MG63 (cell line): Measurements from ENCODE around the gene SLX9. TPM values are rescaled to one million over a fixed set of nuclear protein-coding genes. Genes with fewer than 3 reads are reported as not detected.

Experiments
- DNase-seq: peaks from one replicate; pipeline ENCODE4 v3.0.0-alpha.2; 2020
- H3K27me3 ChIP-seq: fragments of 250-450 bp; sonication (Bioruptor Pico); 2 replicates; pipeline ENCODE4 v1.5.1; 2020; ENCODE audit warnings: mild to moderate bottlenecking, moderate library complexity
- H3K36me3 ChIP-seq: fragments of 250-450 bp; sonication (Bioruptor Pico); 2 replicates; pipeline ENCODE4 v1.5.1; 2020; ENCODE audit warnings: mild to moderate bottlenecking, moderate library complexity
- H3K4me3 ChIP-seq: fragments of 250-450 bp; sonication (Bioruptor Pico); 2 replicates; pipeline ENCODE4 v1.5.1; 2020; ENCODE audit warnings: mild to moderate bottlenecking, moderate library complexity
- H3K9me3 ChIP-seq: fragments of 250-450 bp; sonication (Bioruptor Pico); 2 replicates; pipeline ENCODE4 v1.5.1; 2020; ENCODE audit warnings: mild to moderate bottlenecking, moderate library complexity
- total RNA-seq: library from RNA; depleted of rRNA; stranded (reverse); fragments of >200 nt; shearing (Covaris generic); gene quantifications from 2 replicates; pipeline ENCODE4 v1.2.3, GENCODE V29; 2014; ENCODE audit warnings: low replicate concordance

SLX9 gene
- total RNA-seq, 1 experiment from 2014 or later: 55.6 TPM

GRCh38 chr21:44899768-44900558, 39.9 kb upstream of the SLX9 start:
- Histone ChIP-seq H3K4me3 (no peak overlapping the region), H3K27me3 (no peaks in the 10 kb centered on the region), H3K9me3 (no peaks in the 10 kb centered on the region), H3K36me3 (no peaks in the 10 kb centered on the region)
- no peak for DNase-seq

DNA sequence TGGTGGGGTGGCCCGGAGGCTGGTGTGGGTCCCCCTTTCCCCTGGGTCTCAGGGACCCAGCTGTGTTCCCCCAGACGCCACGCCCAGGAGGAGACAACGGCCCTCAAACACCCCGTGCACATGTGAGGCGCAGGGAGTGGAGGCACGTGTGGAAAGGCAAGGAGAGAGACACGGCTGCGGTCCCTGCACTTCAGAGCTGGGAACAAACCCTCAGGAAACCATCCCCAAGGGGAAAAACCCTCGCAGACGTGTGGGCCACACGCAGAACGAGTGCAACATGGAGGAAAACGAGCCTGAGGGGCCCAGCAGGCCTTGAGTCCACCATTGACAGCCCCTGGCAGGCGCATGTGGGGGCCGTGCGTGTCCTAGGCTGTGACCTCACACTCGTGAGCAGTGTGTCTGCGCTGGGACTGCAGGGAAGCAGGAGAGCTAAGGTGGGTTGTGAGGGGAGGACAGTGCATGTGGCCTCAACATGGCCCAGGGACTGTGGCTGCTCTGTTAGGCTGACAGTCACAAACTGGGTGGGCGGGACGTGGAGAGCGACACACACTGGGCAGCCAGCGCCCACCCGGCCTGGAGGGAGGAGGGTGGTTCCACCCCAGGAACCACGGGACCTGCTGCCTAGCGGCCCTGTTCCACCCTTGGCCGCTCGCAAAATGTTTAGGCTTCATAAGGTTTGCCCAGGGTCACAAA, 39.1 kb upstream of the SLX9 start:
- Histone ChIP-seq H3K9me3 (no peaks in the 10 kb centered on the region), H3K36me3 (no peaks in the 10 kb centered on the region), H3K27me3 (no peaks in the 10 kb centered on the region), H3K4me3 (no peak overlapping the region)
- no peak for DNase-seq

DNA sequence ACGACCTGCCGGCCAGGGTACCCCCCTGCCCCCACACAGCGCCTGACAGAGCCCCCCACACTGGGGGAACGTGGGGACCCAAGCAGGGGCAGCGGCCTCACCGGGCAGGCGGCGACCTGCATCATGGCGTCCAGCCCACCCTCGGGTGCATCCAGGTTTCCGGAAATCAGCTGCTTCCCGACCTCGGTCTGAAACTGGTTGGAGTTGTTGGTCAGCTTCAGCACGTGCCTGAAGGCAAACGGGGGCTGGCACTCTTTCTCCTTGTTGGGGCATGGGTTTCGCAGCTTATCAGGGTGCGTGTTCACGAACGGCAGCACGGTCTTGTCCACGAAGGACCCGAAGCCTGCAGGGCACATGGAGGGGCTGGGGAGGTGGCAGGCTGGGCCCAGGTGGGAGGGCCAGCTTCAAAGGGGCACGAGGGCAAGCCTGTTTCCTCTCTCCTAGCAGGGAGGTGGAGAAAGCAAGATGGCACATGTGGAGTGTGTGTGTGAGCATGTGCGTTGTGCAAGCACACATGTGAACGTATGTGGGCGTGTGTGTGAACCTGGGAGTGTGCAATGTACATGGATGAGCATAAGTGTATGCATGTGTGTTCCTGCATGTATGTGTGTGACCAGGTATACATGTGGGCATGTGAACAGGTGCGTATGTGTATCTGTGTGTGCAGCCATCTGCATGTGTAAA, 38.3 kb upstream of the SLX9 start:
- H3K9me3 ChIP-seq: no peaks in the 10 kb centered on the region
- no peak for DNase-seq
- H3K4me3 ChIP-seq: no peak overlapping the region
- H3K27me3 ChIP-seq: no peaks in the 10 kb centered on the region
- no peaks in the 10 kb centered on the region for H3K36me3 ChIP-seq

- no peak for DNase-seq
- H3K36me3 ChIP-seq: no peaks in the 10 kb centered on the region
- H3K9me3 ChIP-seq: no peaks in the 10 kb centered on the region
- H3K4me3 ChIP-seq: no peak overlapping the region
- H3K27me3 ChIP-seq: no peaks in the 10 kb centered on the region
These were observed 37.4 kb upstream of the SLX9 start for GRCh38 chr21:44902268-44903049.

DNA sequence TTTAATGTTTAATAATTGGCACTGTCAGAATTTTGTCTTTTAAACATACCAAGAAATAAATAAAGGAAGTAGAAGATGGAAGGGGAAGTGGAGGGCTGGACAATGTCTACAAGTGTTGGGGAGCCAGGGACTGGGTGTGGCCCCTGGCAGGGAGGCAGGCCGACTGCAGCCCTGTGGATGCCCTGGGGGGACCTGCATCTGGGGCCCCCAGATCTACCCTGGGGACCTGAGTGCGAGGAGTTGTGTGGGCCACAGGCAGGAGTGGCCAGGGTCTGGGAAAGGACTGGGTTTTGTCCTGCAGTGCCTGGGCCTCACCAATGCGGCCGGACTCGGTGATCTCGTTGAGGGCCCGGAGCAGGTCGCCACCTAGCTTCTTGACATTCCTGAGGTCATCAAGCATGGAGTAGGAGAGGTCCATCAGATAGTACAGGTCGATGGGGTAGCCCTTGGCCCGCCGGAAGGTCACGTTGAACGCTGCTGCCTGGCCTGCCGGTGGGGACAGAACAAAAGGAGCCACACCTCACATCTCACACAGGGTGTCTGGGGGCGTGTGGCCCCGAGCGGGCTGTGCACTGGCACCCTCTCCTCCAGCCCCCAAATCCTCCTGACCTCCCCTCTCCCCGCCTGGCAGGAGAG, 36.7 kb upstream of the SLX9 start:
- DNase-seq: no peak
- Histone ChIP-seq H3K9me3 (no peaks in the 10 kb centered on the region), H3K27me3 (no peaks in the 10 kb centered on the region), H3K4me3 (no peak overlapping the region), H3K36me3 (no peaks in the 10 kb centered on the region)

GRCh38 chr21:44903689-44904088, 36.1 kb upstream of the SLX9 start:
- DNase-seq: no peak
- H3K27me3 ChIP-seq: no peaks in the 10 kb centered on the region
- H3K36me3 ChIP-seq: no peaks in the 10 kb centered on the region
- no peak overlapping the region for H3K4me3 ChIP-seq
- no peaks in the 10 kb centered on the region for H3K9me3 ChIP-seq

GRCh38 chr21:44904141-44904923, 35.5 kb upstream of the SLX9 start:
- Histone ChIP-seq H3K4me3 (no peak overlapping the region), H3K9me3 (no peaks in the 10 kb centered on the region), H3K27me3 (no peaks in the 10 kb centered on the region), H3K36me3 (no peaks in the 10 kb centered on the region)
- DNase-seq: no peak

DNA sequence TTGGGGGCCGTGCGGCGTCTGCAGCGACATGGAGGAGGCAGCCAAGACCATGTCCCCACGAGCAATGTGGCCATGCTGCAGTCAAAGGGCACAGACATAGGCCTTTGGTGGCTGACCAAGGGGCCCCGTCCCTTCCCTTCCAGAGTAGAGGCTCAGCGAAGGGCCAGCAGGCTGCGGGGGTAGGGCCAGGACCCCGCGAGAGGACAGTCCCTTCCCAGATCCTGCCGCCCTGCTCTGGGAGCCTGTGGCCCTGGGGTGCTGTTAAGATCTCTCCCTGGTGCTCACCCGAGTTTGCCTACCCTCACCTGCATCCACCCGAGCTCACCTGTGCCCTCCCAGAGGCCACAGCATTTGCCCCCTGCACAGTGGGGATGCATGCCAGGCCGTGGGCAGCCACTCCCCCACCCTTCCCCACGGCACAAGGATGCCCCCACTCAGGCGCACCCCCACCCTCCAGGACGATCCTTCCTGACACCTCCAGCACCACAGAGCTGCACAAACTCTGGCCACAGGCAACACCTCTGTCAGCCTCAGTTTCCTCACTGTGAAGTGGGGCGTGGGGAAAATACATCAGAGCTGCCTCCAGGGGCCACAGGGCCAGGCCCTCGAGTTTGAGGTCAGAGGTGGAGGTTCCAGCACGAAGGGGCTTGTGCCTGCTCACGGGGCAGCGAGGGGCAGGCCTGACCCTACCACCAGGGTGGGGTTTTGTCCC, 34.7 kb upstream of the SLX9 start:
- Histone ChIP-seq H3K27me3 (no peaks in the 10 kb centered on the region), H3K9me3 (no peaks in the 10 kb centered on the region), H3K36me3 (no peaks in the 10 kb centered on the region), H3K4me3 (no peak overlapping the region)
- DNase-seq: no peak

DNA sequence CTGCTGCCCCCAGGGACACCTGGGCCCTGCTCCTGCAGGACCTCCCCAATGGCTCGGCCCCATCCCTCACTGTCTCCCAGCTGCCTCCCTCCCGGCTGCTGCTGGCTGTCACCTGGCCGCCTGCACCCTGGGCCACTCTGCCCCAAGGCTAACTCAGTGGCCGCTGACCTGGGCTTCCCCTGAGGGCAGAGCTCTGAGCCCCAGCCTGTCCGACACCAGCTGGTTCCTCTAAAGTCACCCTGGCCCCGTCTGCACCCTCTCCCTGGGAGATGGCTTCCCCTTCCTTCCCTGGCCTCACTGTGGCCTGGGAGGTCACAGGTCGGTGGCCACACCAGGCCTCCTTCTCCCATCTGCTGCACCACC, 34.1 kb upstream of the SLX9 start:
- Histone ChIP-seq H3K27me3 (no peaks in the 10 kb centered on the region), H3K4me3 (no peak overlapping the region), H3K36me3 (no peaks in the 10 kb centered on the region), H3K9me3 (no peaks in the 10 kb centered on the region)
- DNase-seq: no peak

DNA sequence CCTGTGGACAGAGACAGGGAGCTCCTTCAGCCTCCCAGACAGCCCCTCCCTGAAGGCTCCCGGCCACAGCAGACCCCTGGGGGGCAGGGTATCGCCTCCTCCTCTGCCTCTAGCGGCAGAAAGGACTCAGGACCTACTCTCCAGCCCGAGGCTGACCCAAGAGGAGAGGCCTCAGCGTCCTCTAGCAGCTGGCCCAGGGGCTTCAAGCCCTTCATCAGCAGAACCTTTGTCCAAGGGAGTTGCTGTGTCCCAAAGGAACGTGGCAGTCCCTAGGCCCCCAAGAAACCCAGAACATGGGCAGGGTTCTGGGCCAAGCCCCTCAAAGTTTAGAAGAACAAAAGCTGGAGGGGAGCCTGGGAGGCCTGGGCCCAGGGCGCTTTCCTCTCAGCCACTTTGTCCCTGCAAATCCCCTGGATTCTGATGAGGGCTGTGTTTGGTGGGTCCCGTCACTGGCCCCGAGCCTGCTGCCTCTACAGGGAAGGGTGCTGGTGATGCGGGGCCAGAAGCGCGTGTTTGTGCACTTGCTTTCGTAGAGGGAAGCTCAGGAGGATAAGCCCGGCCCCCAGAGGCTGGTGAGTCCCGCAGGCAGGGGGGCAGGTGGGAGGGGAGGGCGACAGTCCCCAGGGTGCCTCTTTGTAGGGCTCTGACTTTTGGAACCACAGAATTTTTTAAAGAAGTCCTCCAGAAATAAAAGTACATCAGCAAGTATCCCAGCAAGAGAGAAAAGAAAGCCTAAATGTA, 32.4 kb upstream of the SLX9 start:
- H3K9me3 ChIP-seq: no peaks in the 10 kb centered on the region
- no peaks in the 10 kb centered on the region for H3K36me3 ChIP-seq
- H3K27me3 ChIP-seq: no peaks in the 10 kb centered on the region
- no peak for DNase-seq
- no peak overlapping the region for H3K4me3 ChIP-seq

DNA sequence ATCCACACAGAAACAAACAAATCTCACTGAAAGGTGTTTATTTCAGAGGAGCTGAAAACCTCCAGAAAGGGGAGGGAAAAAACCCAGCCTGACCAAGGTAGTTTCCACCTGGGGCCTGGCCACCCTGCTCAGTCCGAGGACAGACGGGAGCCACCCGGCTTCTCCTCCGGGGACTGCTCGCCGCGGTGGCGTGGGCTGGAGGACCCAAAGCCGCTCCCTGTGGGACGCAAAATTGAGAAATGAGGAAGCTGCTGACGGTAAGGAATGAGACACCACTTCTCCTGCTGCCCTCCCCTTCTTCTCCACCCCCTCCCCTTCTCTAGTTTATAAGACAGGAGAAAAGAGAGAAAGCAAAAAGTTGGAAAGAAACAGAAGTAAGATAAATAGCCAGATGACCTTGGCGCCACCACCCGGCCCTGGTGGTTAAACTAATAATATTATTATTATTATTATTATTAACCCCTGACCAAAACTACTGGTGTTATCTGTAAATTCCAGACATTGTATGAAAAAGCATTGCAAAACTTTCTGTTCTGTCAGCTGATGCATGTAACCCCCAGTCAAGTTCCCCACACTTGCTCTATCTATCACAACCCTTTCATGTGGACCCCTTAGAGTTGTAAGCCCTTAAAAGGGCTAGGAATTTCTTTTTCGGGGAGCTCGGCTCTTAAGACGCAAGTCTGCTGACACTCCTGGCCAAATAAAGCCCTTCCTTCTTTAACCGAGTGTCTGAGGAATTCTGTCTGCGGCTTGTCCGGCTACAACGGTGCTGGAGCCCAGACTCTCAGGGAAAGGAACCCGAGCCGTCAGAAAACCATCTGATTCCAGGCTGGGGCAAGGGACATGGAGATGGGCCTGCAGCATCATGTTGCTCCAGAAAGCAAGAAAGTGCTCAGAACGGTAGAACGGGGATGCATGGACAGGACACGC, 31.6 kb upstream of the SLX9 start:
- H3K36me3 ChIP-seq: no peaks in the 10 kb centered on the region
- H3K9me3 ChIP-seq: no peaks in the 10 kb centered on the region
- no peak overlapping the region for H3K4me3 ChIP-seq
- DNase-seq: no peak
- H3K27me3 ChIP-seq: no peaks in the 10 kb centered on the region

DNA sequence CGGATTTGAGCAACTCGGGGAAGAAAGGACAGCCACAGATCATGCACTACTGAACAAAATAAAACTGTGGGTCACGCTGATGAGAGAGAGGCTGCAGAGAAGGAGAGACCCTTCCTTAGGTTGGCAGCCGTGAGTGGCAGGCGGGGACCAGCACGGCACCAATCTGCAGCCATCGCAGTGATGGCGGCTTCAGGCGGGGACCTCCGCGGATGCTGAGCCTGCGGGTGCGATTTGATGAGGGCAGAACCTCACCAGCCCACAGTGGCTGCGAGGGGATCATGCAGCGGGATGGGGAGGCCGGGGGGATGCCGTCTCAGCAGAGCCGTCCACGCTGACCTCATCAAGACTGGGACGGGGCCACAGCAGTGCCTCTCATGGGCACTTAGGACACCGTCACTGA, 30.9 kb upstream of the SLX9 start:
- no peak overlapping the region for H3K4me3 ChIP-seq
- H3K27me3 ChIP-seq: no peaks in the 10 kb centered on the region
- DNase-seq: no peak
- H3K9me3 ChIP-seq: no peaks in the 10 kb centered on the region
- no peaks in the 10 kb centered on the region for H3K36me3 ChIP-seq

DNA sequence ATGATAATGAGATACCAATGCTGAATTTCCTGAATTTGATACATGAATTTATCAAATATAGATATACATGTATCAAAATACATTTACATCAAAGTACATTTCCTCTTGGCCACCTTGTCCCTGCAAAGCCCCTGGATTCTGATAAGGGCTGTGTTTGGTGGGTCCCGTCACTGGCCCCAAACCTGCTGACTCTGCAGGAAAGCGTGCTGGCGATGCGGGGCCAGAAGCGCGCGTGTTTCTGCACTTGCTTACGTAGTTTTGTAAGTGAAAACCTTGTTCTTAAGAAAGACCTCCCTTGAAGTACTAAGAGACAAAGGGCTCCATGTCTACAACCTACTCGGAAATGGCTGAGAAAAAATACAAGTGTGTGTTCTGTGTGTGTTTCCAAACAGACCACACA, 30.1 kb upstream of the SLX9 start:
- Histone ChIP-seq H3K36me3 (no peaks in the 10 kb centered on the region), H3K27me3 (no peaks in the 10 kb centered on the region), H3K9me3 (no peaks in the 10 kb centered on the region), H3K4me3 (no peak overlapping the region)
- DNase-seq: no peak
